Dedifferentiated amniotic fluid mesenchymal stem cell (primary cell): Measurements from ENCODE around the gene NOL4L.

ENCODE experiments used
- DNase-seq: peaks from one replicate; pipeline ENCODE4 v3.0.0-alpha.2; 2016; ENCODE audit errors: extremely low spot score

NOL4L gene

DNA sequence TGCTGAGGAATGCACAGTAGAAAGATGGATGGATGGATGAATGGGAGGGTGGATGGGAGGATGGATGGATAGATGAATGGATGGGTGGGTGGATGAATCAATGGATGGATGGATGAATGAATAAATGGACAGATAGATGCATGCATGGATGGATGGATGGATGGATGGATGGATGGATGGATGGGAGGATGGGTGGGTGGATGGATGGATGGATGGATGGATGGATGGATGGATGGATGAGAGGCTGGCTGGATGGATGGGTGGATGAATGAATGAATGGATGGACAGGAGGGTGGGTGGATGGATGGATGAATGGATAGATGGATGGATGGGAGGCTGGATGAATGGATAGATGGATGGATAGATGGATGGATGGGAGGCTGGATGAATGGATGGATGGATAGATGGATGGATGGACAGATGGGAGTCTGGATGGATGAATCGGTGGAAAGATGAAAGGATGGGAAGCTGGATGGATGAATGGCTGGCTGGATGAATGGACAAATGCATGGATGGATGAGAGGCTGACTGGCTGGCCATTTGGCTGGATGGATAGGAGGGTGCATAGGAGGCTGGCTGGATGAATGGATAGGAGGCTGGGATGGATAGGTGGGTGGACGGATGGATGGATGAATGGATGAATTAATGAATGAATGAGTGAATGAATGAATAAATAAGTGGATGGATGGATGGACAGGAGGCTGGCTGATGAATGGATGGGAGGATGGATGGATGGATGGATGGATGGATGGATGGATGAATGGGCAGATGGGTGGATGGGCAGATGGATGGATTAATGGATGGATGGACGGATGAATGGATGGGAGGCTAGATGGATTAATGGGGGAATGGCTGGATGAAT lies 28.3 kb upstream of the NOL4L start:
- DNase-seq, result no peak

- DNase-seq, result no peak
Measured at GRCh38 chr20:32612351-32613191, 27.4 kb upstream of the NOL4L start.

- DNase-seq, result no peak
Measured at GRCh38 chr20:32611868-32612267, 26.7 kb upstream of the NOL4L start.

- no peak for DNase-seq
Measured at GRCh38 chr20:32611286-32611685, 26.2 kb upstream of the NOL4L start.

GRCh38 chr20:32610472-32611218 lies 25.5 kb upstream of the NOL4L start:
- no peak for DNase-seq

GRCh38 chr20:32609993-32610392 lies 24.9 kb upstream of the NOL4L start:
- no peak for DNase-seq

GRCh38 chr20:32609111-32609773 lies 24.1 kb upstream of the NOL4L start:
- DNase-seq, result no peak

GRCh38 chr20:32608664-32609015 lies 23.5 kb upstream of the NOL4L start:
- DNase-seq, result no peak

GRCh38 chr20:32607727-32608663 lies 22.9 kb upstream of the NOL4L start:
- no peak for DNase-seq

DNA sequence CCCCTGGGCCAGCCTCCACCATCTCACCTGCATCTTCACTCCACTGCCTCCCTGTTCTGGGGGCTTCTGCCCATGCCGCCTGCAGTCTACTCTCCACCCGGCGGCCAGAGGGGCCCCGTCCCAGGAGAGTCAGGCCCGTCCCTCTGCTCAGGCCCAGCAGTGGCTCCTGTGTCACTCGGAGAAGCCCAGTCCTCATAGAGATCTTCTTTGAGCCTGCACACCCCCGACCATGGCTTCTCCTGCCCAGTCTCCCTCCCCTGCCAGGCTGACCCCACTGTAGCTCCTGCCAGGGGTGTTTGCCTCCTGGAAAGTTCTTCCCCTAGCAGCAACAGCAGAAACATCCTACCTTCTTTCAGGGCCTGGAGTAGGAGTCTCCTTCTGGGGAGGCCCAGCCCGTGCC lies 22.2 kb upstream of the NOL4L start:
- DNase-seq, result no peak

GRCh38 chr20:32606790-32607189 lies 21.7 kb upstream of the NOL4L start:
- DNase-seq, result no peak

- no peak for DNase-seq
Measured at GRCh38 chr20:32606107-32606506, 21.0 kb upstream of the NOL4L start.

GRCh38 chr20:32605167-32605656 lies 20.1 kb upstream of the NOL4L start:
- DNase-seq, result no peak

GRCh38 chr20:32603046-32603726 lies 18.1 kb upstream of the NOL4L start:
- DNase-seq, result no peak

GRCh38 chr20:32602273-32602672 lies 17.1 kb upstream of the NOL4L start:
- no peak for DNase-seq

GRCh38 chr20:32600681-32601237 lies 15.6 kb upstream of the NOL4L start:
- no peak for DNase-seq

GRCh38 chr20:32599783-32600340 lies 14.7 kb upstream of the NOL4L start:
- no peak for DNase-seq

DNA sequence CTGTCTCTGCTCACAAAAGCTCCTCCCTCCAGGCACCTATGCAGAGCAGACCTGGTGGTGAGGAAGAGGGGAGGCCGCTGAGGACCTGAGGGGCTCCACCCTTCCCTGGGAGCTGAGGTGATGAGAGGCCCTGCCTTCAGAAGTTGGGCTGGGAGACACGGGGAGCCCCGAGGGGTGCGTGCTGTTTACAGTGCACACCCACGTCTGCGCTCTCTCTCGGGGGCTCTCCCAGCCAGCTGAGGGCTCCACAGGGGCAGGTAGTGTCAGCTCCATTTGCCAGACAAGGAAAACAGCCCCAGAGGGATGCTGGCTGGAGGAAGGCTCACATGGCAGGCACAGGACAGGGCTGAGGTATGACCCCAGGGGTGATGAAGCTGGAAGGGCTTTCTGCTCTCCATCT lies 13.5 kb upstream of the NOL4L start:
- DNase-seq, result no peak

GRCh38 chr20:32597714-32598113 lies 12.6 kb upstream of the NOL4L start:
- DNase-seq, result no peak
